Smooth muscle cell (in vitro differentiated cells): ENCODE measurements around the gene CDC123. TPM values are rescaled to one million over a fixed set of nuclear protein-coding genes. Genes with fewer than 3 reads are reported as not detected.
"Not testable (repeated sequence)": the region's sequence is repeated elsewhere in the genome, so short reads cannot be mapped to it uniquely, and the experiment has no call there.

Source experiments
- DNase-seq: peaks from one replicate; lab custom pipeline; 2025; ENCODE audit not compliant: unreplicated experiment; lab: John Stamatoyannopoulos, UW
- H2AFZ ChIP-seq: fragments of 200-600 bp; sonication (generic); 2 replicates; pipeline ENCODE4 v1.6.0; 2016; ENCODE audit warnings: antibody characterized with exemption, low read depth, mild to moderate bottlenecking
- H3F3A ChIP-seq: fragments of 200-600 bp; sonication (generic); 2 replicates; pipeline ENCODE4 v1.6.0; 2017; ENCODE audit warnings: antibody characterized with exemption, low read depth
- H3K27ac ChIP-seq: fragments of 200-600 bp; sonication (generic); 2 replicates; pipeline ENCODE4 v1.5.1; 2016; ENCODE audit warnings: low read depth, mild to moderate bottlenecking
- H3K27me3 ChIP-seq: fragments of 200-600 bp; sonication (generic); 2 replicates; pipeline ENCODE4 v1.6.1; 2016; ENCODE audit warnings: low read depth, mild to moderate bottlenecking
- H3K36me3 ChIP-seq: fragments of 200-600 bp; sonication (generic); 2 replicates; pipeline ENCODE4 v1.5.1; 2016; ENCODE audit warnings: low read depth
- H3K4me1 ChIP-seq: fragments of 200-600 bp; sonication (generic); 2 replicates; pipeline ENCODE4 v1.5.1; 2016; ENCODE audit warnings: low read depth
- H3K4me2 ChIP-seq: fragments of 200-600 bp; sonication (generic); 2 replicates; pipeline ENCODE4 v1.6.0; 2016; ENCODE audit warnings: mild to moderate bottlenecking
- H3K4me3 ChIP-seq: fragments of 200-600 bp; sonication (generic); 2 replicates; pipeline ENCODE4 v1.5.1; 2016; ENCODE audit warnings: mild to moderate bottlenecking
- H3K79me2 ChIP-seq: fragments of 200-600 bp; sonication (generic); 2 replicates; pipeline ENCODE4 v1.6.0; 2016; ENCODE audit warnings: low read depth, mild to moderate bottlenecking
- H3K9ac ChIP-seq: fragments of 200-600 bp; sonication (generic); 2 replicates; pipeline ENCODE4 v1.6.0; 2016; ENCODE audit warnings: low read depth
- H3K9me3 ChIP-seq: fragments of 200-600 bp; sonication (generic); replicated peaks from 2 replicates; pipeline ENCODE4 v1.5.1; 2016; ENCODE audit warnings: low read depth
- H4K20me1 ChIP-seq: fragments of 200-600 bp; sonication (generic); 2 replicates; pipeline ENCODE4 v1.6.0; 2016; ENCODE audit warnings: low read depth
- WGBS: methylation state at CpG from one replicate; pipeline ENCODE4 v1.1.7; 2016; ENCODE audit warnings: low lambda C conversion rate; 5-methylcytosine and 5-hydroxymethylcytosine counted together
- polyA plus RNA-seq: library from polyadenylated mRNA; unstranded; fragments of >200 nt; fragmentation: Nextera tagmentation; extraction: Ambion mirVana; gene quantifications from 2 replicates; pipeline ENCODE4 v1.2.1, GENCODE V29; 2016
- total RNA-seq: library from RNA; depleted of rRNA; stranded (reverse); fragments of >200 nt; gene quantifications from 2 replicates; pipeline ENCODE4 v1.2.3, GENCODE V29; 2014
- TF ChIP-seq, protein P1 (sequence below): fragments of 200-600 bp; sonication (generic); IDR thresholded peaks from 2 replicates; pipeline ENCODE4 v1.5.1; 2017; ENCODE audit warnings: borderline replicate concordance, mild to moderate bottlenecking, antibody characterized with exemption; ENCODE audit not compliant: insufficient read depth, poor library complexity, severe bottlenecking

The CDC123 gene
- total and polyA plus RNA-seq, 2 experiments from 2014 or later: 78.2 to 97.2 TPM

DNA sequence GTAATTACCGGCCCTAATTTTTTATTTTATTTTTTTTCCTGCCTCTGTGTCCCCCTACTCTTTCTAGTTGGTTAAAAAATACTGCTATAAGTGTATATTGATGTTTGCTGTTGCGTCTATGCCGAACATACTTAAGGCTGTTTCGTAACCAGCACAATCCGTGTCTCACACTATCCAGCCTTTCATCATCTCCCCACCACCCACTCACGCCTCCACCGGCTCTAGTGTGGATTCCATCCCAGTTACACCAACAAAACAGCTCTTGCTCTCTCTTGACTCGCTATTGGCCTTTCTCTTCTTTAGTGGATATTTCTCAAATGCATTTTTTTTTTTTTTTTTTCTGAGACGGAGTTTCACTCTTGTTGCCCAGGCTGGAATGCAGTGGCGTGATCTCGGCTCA, 83.3 kb downstream of the CDC123 start:
- H2AFZ ChIP-seq: no peak overlapping the region
- H3K4me3 ChIP-seq: no peak overlapping the region
- no peaks in the 10 kb centered on the region for H3K4me1 ChIP-seq
- no peaks in the 10 kb centered on the region for H3K36me3 ChIP-seq
- H3K27ac ChIP-seq: peak overlapping the region; percentile 64
- TF ChIP-seq, protein P1, sequence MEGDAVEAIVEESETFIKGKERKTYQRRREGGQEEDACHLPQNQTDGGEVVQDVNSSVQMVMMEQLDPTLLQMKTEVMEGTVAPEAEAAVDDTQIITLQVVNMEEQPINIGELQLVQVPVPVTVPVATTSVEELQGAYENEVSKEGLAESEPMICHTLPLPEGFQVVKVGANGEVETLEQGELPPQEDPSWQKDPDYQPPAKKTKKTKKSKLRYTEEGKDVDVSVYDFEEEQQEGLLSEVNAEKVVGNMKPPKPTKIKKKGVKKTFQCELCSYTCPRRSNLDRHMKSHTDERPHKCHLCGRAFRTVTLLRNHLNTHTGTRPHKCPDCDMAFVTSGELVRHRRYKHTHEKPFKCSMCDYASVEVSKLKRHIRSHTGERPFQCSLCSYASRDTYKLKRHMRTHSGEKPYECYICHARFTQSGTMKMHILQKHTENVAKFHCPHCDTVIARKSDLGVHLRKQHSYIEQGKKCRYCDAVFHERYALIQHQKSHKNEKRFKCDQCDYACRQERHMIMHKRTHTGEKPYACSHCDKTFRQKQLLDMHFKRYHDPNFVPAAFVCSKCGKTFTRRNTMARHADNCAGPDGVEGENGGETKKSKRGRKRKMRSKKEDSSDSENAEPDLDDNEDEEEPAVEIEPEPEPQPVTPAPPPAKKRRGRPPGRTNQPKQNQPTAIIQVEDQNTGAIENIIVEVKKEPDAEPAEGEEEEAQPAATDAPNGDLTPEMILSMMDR: no peak
- H3F3A ChIP-seq: no peaks in the 10 kb centered on the region
- H3K9me3 ChIP-seq: no peaks in the 10 kb centered on the region
- no peaks in the 10 kb centered on the region for H3K79me2 ChIP-seq
- H3K4me2 ChIP-seq: peak overlapping the region; percentile 17
- 33% methylated on average over 11 of the region's 11 CpGs for WGBS
- no peak for DNase-seq
- no peaks in the 10 kb centered on the region for H3K27me3 ChIP-seq
- H4K20me1 ChIP-seq: no peaks in the 10 kb centered on the region
- no peak overlapping the region for H3K9ac ChIP-seq

DNA sequence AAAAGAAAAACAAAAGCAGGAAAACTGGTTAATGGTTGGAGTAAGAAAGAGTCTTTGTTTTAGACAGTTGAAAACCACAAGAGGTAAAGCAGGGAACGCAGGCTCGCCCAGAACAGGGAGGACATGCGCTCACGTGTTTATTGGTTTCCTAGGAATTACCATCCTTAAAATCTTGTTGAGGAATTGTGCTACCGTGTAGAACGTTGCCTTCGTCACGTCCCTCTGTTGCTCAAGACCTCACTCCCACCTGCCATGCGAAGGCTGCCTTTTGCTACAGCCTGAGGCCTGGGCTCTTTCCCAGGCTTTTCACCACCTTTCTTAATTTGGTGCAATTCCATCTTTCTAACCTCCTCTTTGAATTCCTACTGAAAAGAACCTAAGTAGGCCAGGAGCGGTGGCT, 91.8 kb downstream of the CDC123 start:
- TF ChIP-seq, protein P1: no peak
- H3K9ac ChIP-seq: no peak overlapping the region
- H3K4me2 ChIP-seq: no peak overlapping the region
- no peaks in the 10 kb centered on the region for H3K27me3 ChIP-seq
- H3K4me1 ChIP-seq: no peaks in the 10 kb centered on the region
- no peaks in the 10 kb centered on the region for H3K36me3 ChIP-seq
- no peak for DNase-seq
- no peaks in the 10 kb centered on the region for H3K79me2 ChIP-seq
- 80% methylated on average over 10 of the region's 10 CpGs for WGBS
- H3K9me3 ChIP-seq: no peaks in the 10 kb centered on the region
- no peak overlapping the region for H2AFZ ChIP-seq
- no peak overlapping the region for H3K27ac ChIP-seq
- H4K20me1 ChIP-seq: no peaks in the 10 kb centered on the region
- no peak overlapping the region for H3K4me3 ChIP-seq
- no peaks in the 10 kb centered on the region for H3F3A ChIP-seq

DNA sequence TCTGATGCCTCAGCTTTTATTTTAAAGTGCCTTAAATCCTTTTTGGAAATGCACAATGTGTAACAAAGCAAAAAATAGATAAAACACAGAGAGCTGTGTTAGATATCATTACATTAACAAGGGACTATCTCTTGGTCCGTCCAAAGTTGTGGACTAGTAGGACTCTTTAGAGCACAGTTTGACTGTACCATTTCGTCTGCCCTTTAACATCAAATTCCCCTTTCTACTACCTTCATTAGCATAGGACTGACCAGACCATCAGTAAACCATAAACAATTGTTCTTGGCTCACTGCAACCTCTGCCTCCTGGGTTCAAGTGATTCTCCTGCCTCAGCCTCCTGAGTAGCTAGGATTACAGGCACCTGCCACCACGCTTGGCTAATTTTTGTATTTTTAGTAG, 101.8 kb downstream of the CDC123 start:
- WGBS: 98% methylated on average over 3 of the region's 3 CpGs
- H3K9me3 ChIP-seq, H3K79me2 ChIP-seq, H3K36me3 ChIP-seq, H3K27me3 ChIP-seq, H3K4me1 ChIP-seq, H3F3A ChIP-seq, H3K4me2 ChIP-seq, DNase-seq, H3K27ac ChIP-seq, H3K9ac ChIP-seq, H4K20me1 ChIP-seq, H2AFZ ChIP-seq, H3K4me3 ChIP-seq: not testable (repeated sequence)

DNA sequence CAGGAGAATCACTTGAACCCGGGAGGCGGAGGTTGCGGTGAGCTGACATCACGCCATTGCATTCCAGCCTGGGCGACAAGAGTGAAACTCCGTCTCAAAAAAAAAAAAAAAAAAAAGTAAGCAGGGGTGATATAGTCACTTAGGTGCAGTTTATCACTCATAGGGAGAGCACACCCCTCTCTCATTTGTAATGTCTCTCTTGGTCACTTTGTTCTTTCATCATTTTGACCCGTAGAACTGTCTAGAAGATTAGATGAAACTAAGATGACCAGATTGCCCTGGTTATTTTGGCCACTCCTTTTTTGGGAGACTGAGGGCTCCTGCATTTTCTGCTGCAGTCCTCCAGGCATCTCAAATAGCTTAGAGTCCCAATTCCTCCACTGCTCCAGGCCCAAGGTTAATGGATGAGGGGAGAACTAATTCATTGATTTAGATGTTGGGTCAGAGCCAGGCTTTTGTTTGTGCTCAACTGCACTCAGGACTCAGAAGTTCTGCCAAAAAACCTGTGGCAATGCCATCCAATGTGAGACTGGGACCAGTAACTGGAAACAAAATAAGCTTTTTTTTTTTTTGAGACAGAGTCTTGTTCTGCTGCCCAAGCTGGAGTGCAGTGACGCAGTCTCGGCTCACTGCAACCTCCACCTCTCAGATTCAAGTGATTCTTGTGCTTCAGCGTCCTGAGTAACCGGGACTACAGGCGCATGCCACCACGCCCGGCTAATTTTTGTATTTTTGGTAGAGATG, 103.4 kb downstream of the CDC123 start:
- Histone ChIP-seq H3K9me3 (no peaks in the 10 kb centered on the region), H3K4me2 (no peak overlapping the region), H3K9ac (no peak overlapping the region), H2AFZ (no peak overlapping the region), H3K36me3 (no peaks in the 10 kb centered on the region), H4K20me1 (no peaks in the 10 kb centered on the region), H3F3A (no peaks in the 10 kb centered on the region), H3K4me1 (no peaks in the 10 kb centered on the region), H3K79me2 (no peaks in the 10 kb centered on the region), H3K27ac (no peak overlapping the region), H3K27me3 (no peaks in the 10 kb centered on the region), H3K4me3 (no peak overlapping the region)
- 96% methylated on average over 14 of the region's 14 CpGs for WGBS
- DNase-seq: no peak
- TF ChIP-seq, protein P1: no peak

Other genes with a start within 250 kb of the CDC123 start
- gene UPF2, start 153.4 kb upstream of the CDC123 start, total RNA-seq: 13.4 and 16.3 TPM in 2 replicates
- 9.1 and 16.0 TPM in 2 replicates for gene UPF2, start 153.4 kb upstream of the CDC123 start, polyA plus RNA-seq
- gene DHTKD1, start 127.2 kb upstream of the CDC123 start, total RNA-seq: 9.4 and 18.6 TPM in 2 replicates
- gene DHTKD1, start 127.2 kb upstream of the CDC123 start, polyA plus RNA-seq: 8.0 and 16.9 TPM in 2 replicates
- 14.2 and 18.8 TPM in 2 replicates for gene SEC61A2, start 66.5 kb upstream of the CDC123 start, total RNA-seq
- 9.7 and 10.5 TPM in 2 replicates for gene SEC61A2, start 66.5 kb upstream of the CDC123 start, polyA plus RNA-seq
- gene NUDT5, start 297 bp upstream of the CDC123 start, total RNA-seq: 64.8 and 67.3 TPM in 2 replicates
- gene NUDT5, start 297 bp upstream of the CDC123 start, polyA plus RNA-seq: 89.6 and 101 TPM in 2 replicates
- 1.6 and 1.9 TPM in 2 replicates for gene CAMK1D, start 153.4 kb downstream of the CDC123 start, total RNA-seq
- 2.3 and 3.7 TPM in 2 replicates for gene CAMK1D, start 153.4 kb downstream of the CDC123 start, polyA plus RNA-seq